Neural cell (in vitro differentiated cells): ENCODE results near the gene TENT5A. TPM values are rescaled to one million over a fixed set of nuclear protein-coding genes. Genes with fewer than 3 reads are reported as not detected.

Experiments
- H2AFZ ChIP-seq: fragments of 200-600, 300-800 bp; sonication (generic), shearing (Covaris generic); 2 replicates; pipeline ENCODE4 v1.6.0; 2014; ENCODE audit warnings: low read depth, mild to moderate bottlenecking, antibody characterized with exemption, low read length, moderate library complexity
- H3F3A ChIP-seq: fragments of 200-600 bp; shearing (Covaris generic); 2 replicates; pipeline ENCODE4 v1.6.1; 2016; ENCODE audit warnings: mild to moderate bottlenecking, moderate library complexity, mixed read lengths, antibody characterized with exemption, low read length; ENCODE audit not compliant: insufficient read depth, poor library complexity, severe bottlenecking
- H3K27ac ChIP-seq: fragments of 200-600, 300-800 bp; sonication (generic), shearing (Covaris generic); 2 replicates; pipeline ENCODE4 v1.5.1; 2014; ENCODE audit warnings: mild to moderate bottlenecking, low read length, moderate library complexity
- H3K27me3 ChIP-seq: fragments of 300-800, 200-600 bp; sonication (generic), shearing (Covaris generic); 2 replicates; pipeline ENCODE4 v1.6.0; 2014; ENCODE audit warnings: mild to moderate bottlenecking, low read depth, low read length, moderate library complexity; ENCODE audit not compliant: insufficient read depth
- H3K36me3 ChIP-seq: fragments of 300-800, 200-600 bp; sonication (generic), shearing (Covaris generic); 2 replicates; pipeline ENCODE4 v1.5.1; 2014; ENCODE audit warnings: mild to moderate bottlenecking, antibody characterized with exemption, low read length, moderate library complexity; ENCODE audit not compliant: insufficient read depth
- H3K4me2 ChIP-seq: fragments of 300-800, 200-600 bp; sonication (generic), shearing (Covaris generic); 2 replicates; pipeline ENCODE4 v1.6.0; 2014; ENCODE audit warnings: mild to moderate bottlenecking, low read length
- H3K4me3 ChIP-seq: fragments of 300-800, 200-600 bp; sonication (generic), shearing (Covaris generic); 2 replicates; pipeline ENCODE4 v1.5.1; 2014; ENCODE audit warnings: mild to moderate bottlenecking, low read length, moderate library complexity
- H3K79me2 ChIP-seq: fragments of 200-600 bp; shearing (Covaris generic); replicated peaks from 2 replicates; pipeline ENCODE4 v1.6.0; 2014; ENCODE audit warnings: mild to moderate bottlenecking, low read length, moderate library complexity; ENCODE audit not compliant: insufficient read depth
- H3K9ac ChIP-seq: fragments of 300-800, 200-600 bp; sonication (generic), shearing (Covaris generic); 2 replicates; pipeline ENCODE4 v1.6.1; 2016; ENCODE audit warnings: mild to moderate bottlenecking, low read length, mixed read lengths
- H3K9me2 ChIP-seq: fragments of 200-600 bp; shearing (Covaris generic); 2 replicates; pipeline ENCODE4 v1.6.1; 2016; ENCODE audit warnings: mild to moderate bottlenecking, low read length, mixed read lengths; ENCODE audit not compliant: insufficient read depth
- H3K9me3 ChIP-seq: fragments of 200-600, 300-800 bp; sonication (generic), shearing (Covaris generic); 2 replicates; pipeline ENCODE4 v1.6.1; 2016; ENCODE audit warnings: mild to moderate bottlenecking, mixed run types, low read length, moderate library complexity, mixed read lengths
- H4K20me1 ChIP-seq: fragments of 200-600 bp; shearing (Covaris generic); 2 replicates; pipeline ENCODE4 v1.6.1; 2016; ENCODE audit warnings: mild to moderate bottlenecking, mixed run types; ENCODE audit not compliant: insufficient read depth
- CTCF ChIP-seq: fragments of 450-650 bp; IDR thresholded peaks from 2 replicates; pipeline ENCODE4 v1.5.1; 2014; ENCODE audit warnings: antibody characterized with exemption, mild to moderate bottlenecking, moderate library complexity; ENCODE audit not compliant: poor library complexity, severe bottlenecking
- EP300 ChIP-seq: fragments of 450-650 bp; conservative IDR thresholded peaks from 2 replicates; pipeline ENCODE4 v1.6.1; 2014; ENCODE audit warnings: antibody characterized with exemption, mild to moderate bottlenecking, moderate library complexity; ENCODE audit not compliant: poor library complexity, severe bottlenecking
- EZH2 ChIP-seq: fragments of 200-600, 300-800 bp; shearing (Covaris generic), sonication (generic); IDR thresholded peaks from 2 replicates; pipeline ENCODE4 v1.6.1; 2014; ENCODE audit warnings: antibody characterized with exemption, low read length, borderline replicate concordance, mild to moderate bottlenecking; ENCODE audit not compliant: insufficient read depth, poor library complexity, severe bottlenecking
- MXI1 ChIP-seq: fragments of 450-650 bp; conservative IDR thresholded peaks from 2 replicates; pipeline ENCODE4 v1.6.1; 2014; ENCODE audit warnings: antibody characterized with exemption, mild to moderate bottlenecking; ENCODE audit not compliant: poor library complexity, severe bottlenecking
- POLR2AphosphoS5 ChIP-seq: IDR thresholded peaks from 2 replicates; pipeline ENCODE4 v1.6.1; 2012
- RAD21 ChIP-seq: fragments of 450-650 bp; conservative IDR thresholded peaks from 2 replicates; pipeline ENCODE4 v1.6.1; 2014; ENCODE audit warnings: antibody characterized with exemption, mild to moderate bottlenecking, moderate library complexity
- REST ChIP-seq: IDR thresholded peaks from 2 replicates; pipeline ENCODE4 v1.6.1; 2012; ENCODE audit warnings: borderline replicate concordance
- SMC3 ChIP-seq: fragments of 450-650 bp; conservative IDR thresholded peaks from 2 replicates; pipeline ENCODE4 v1.6.1; 2014; ENCODE audit warnings: antibody characterized with exemption, mild to moderate bottlenecking, moderate library complexity; ENCODE audit not compliant: poor library complexity
- TAF1 ChIP-seq: IDR thresholded peaks from 2 replicates; pipeline ENCODE4 v1.6.1; 2012; ENCODE audit warnings: low read depth
- polyA plus RNA-seq: library from polyadenylated mRNA; depleted of rRNA; stranded (reverse); fragments of >200 nt; gene quantifications from 2 replicates; pipeline ENCODE4 v1.2.3, GENCODE V29; 2014

TENT5A gene
- polyA plus RNA-seq, 1 donor from 2014 or later, result 0.47 TPM

GRCh38 chr6:81790034-81790433 is 37.6 kb upstream of the TENT5A start:
- Histone ChIP-seq H3K9me2 (no peaks in the 10 kb centered on the region), H3K27ac (no peak overlapping the region), H3K36me3 (no peaks in the 10 kb centered on the region), H2AFZ (no peak overlapping the region), H3K27me3 (no peaks in the 10 kb centered on the region), H3K4me3 (no peak overlapping the region), H3K4me2 (no peak overlapping the region), H3K9me3 (no peaks in the 10 kb centered on the region), H3F3A (no peaks in the 10 kb centered on the region), H3K79me2 (no peaks in the 10 kb centered on the region), H4K20me1 (no peaks in the 10 kb centered on the region), H3K9ac (no peak overlapping the region)
- TF ChIP-seq EP300 (no peak), RAD21 (no peak), EZH2 (no peak), SMC3 (no peak), MXI1 (no peak), TAF1 (no peak), REST (no peak), POLR2AphosphoS5 (no peak), CTCF (no peak)

- no peak for TF ChIP-seq RAD21
- no peak for TF ChIP-seq REST
- no peak for TF ChIP-seq CTCF
- TF ChIP-seq EZH2, result no peak
- no peaks in the 10 kb centered on the region for H3K27me3 ChIP-seq
- no peak overlapping the region for H2AFZ ChIP-seq
- no peak overlapping the region for H3K9ac ChIP-seq
- no peaks in the 10 kb centered on the region for H4K20me1 ChIP-seq
- H3K4me2 ChIP-seq, result no peak overlapping the region
- H3K36me3 ChIP-seq, result no peaks in the 10 kb centered on the region
- H3K4me3 ChIP-seq, result no peak overlapping the region
- H3F3A ChIP-seq, result no peaks in the 10 kb centered on the region
- H3K9me3 ChIP-seq, result no peaks in the 10 kb centered on the region
- no peaks in the 10 kb centered on the region for H3K79me2 ChIP-seq
- no peak overlapping the region for H3K27ac ChIP-seq
- H3K9me2 ChIP-seq, result no peaks in the 10 kb centered on the region
Observed at GRCh38 chr6:81789291-81789690, 36.8 kb upstream of the TENT5A start.
